ENCODE measurements around the gene ADPRH. TPM values are rescaled to one million over a fixed set of nuclear protein-coding genes. Genes with fewer than 3 reads are reported as not detected.

ADPRH gene
- total and polyA plus RNA-seq, 4 donors = 2.5 to 3.2 (median 2.9) TPM

DNA sequence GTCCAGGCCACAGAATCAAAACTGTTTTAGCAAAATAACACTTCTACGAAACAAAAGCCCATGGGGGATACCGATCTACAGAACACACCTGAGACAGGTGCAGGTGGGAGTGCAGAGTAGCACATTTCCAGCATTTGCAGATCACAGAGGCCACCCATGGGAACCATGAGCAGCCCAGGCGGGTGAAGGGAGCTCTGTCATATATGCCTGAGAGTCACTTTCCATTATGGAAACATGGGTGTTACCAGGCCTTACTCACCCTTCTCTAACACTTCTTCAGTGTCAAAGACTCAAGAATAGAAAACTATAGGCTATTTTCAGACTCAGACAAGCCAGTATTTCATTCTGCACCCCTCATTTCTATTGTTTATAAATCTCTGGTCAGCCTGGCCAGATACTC lies 21.9 kb downstream of the ADPRH start:
- Histone ChIP-seq H3K9me3 (ENCODE audit: control insufficient read depth, insufficient read depth, low read length) (no peaks in the 10 kb centered on the region), H3K27me3 (ENCODE audit: control insufficient read depth, insufficient read depth, low read length) (no peaks in the 10 kb centered on the region), H3K4me3 (ENCODE audit: low read depth, low read length) (no peak overlapping the region), H3K4me1 (ENCODE audit: control insufficient read depth, insufficient read depth, low read length) (no peaks in the 10 kb centered on the region), H3K27ac (ENCODE audit: low read depth, low read length) (no peak overlapping the region), H3K36me3 (ENCODE audit: control insufficient read depth, insufficient read depth, low read length) (no peaks in the 10 kb centered on the region)
- DNase-seq (ENCODE audit: low read depth in 4 of 6, low spot score in 6 of 6) = no peak
- WGBS (ENCODE audit: insufficient coverage) = 86% methylated on average over 2 of the region's 3 CpGs

DNA sequence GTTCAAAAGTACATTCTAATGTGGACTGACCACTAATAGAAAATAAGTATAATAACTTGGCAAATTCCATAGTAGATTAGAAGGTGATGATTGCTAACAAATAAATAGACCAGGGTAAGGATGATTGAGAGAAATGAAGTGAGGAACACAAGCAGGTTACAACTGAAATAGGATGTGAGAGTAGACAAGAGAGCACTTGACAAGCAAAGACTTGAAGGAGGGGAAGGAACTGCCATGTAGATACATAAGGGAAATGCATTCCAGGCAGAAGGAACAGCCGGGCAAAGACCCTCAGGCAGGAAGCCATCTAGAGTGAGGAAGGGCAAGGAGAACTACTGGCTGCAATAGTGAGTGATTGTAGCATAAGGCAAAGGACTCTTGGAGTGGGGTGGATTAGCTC lies 23.4 kb downstream of the ADPRH start:
- WGBS (ENCODE audit: insufficient coverage) = 92% methylated on average over 1 of the region's 1 CpG
- Histone ChIP-seq H3K27ac (ENCODE audit: low read depth, low read length) (no peak overlapping the region), H3K27me3 (ENCODE audit: control insufficient read depth, insufficient read depth, low read length) (no peaks in the 10 kb centered on the region), H3K9me3 (ENCODE audit: control insufficient read depth, insufficient read depth, low read length) (no peaks in the 10 kb centered on the region), H3K4me3 (ENCODE audit: low read depth, low read length) (no peak overlapping the region), H3K36me3 (ENCODE audit: control insufficient read depth, insufficient read depth, low read length) (no peaks in the 10 kb centered on the region), H3K4me1 (ENCODE audit: control insufficient read depth, insufficient read depth, low read length) (no peaks in the 10 kb centered on the region)
- no peak for DNase-seq (ENCODE audit: low read depth in 4 of 6, low spot score in 6 of 6)

DNA sequence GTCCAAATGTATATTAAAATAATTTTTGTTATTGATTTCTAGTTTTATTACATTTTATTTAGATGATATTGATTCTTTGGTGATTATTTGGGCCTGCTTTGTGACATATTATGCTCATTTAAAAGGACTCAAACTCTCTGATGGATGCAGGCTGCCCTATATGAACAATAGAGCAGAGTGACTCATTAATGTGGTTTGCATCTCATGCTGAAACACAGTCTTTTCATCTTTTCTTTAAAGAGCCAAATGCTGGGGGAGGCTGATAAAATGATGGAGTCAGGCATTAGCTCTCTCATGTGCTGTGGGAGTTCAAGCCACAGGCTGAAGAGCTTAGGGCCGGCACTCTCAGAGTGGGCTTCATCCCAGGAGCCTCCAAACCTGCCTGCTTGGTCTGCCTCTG lies 25.6 kb downstream of the ADPRH start:
- H3K4me1 ChIP-seq (ENCODE audit: control insufficient read depth, insufficient read depth, low read length) = no peaks in the 10 kb centered on the region
- no peaks in the 10 kb centered on the region for H3K27me3 ChIP-seq (ENCODE audit: control insufficient read depth, insufficient read depth, low read length)
- DNase-seq (ENCODE audit: low read depth in 4 of 6, low spot score in 6 of 6) = no peak
- H3K27ac ChIP-seq (ENCODE audit: low read depth, low read length) = no peak overlapping the region
- no peaks in the 10 kb centered on the region for H3K9me3 ChIP-seq (ENCODE audit: control insufficient read depth, insufficient read depth, low read length)
- 100% methylated on average over 1 of the region's 1 CpG for WGBS (ENCODE audit: insufficient coverage)
- no peak overlapping the region for H3K4me3 ChIP-seq (ENCODE audit: low read depth, low read length)
- no peaks in the 10 kb centered on the region for H3K36me3 ChIP-seq (ENCODE audit: control insufficient read depth, insufficient read depth, low read length)

DNA sequence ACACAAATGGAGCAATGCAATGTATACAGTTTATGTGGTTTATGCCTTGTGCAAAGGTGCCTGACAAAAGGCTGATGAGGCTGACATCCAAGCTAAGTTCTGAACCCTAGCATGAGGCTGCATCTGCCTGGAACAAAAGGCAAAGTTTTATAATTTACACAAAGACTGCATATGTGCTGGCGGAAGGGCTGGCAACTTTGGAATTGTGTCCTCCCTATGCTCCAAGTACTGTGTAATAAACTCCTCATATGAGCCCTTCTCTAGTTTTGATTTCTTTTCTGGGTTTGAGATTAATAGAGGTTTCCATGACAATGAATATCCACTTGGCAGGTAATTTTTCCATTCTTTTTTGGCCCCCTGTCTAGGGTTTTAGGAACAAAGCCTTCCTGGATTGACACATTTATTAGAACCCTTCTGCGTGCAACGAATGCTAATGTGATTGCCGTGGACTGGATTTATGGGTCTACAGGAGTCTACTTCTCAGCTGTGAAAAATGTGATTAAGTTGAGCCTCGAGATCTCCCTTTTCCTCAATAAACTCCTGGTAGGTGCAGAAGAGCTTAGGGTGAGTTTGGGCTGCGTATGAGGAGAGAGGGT lies 29.2 kb downstream of the ADPRH start:
- Histone ChIP-seq H3K9me3 (ENCODE audit: control insufficient read depth, insufficient read depth, low read length) (no peaks in the 10 kb centered on the region), H3K27ac (ENCODE audit: low read depth, low read length) (no peak overlapping the region), H3K4me3 (ENCODE audit: low read depth, low read length) (no peak overlapping the region), H3K4me1 (ENCODE audit: control insufficient read depth, insufficient read depth, low read length) (no peaks in the 10 kb centered on the region), H3K27me3 (ENCODE audit: control insufficient read depth, insufficient read depth, low read length) (no peaks in the 10 kb centered on the region), H3K36me3 (ENCODE audit: control insufficient read depth, insufficient read depth, low read length) (no peaks in the 10 kb centered on the region)
- peak in 2 of 6 donors; percentile 26 to 63 for DNase-seq (ENCODE audit: low read depth in 4 of 6, low spot score in 6 of 6)
- WGBS (ENCODE audit: insufficient coverage) = 83% methylated on average over 1 of the region's 6 CpGs

DNA sequence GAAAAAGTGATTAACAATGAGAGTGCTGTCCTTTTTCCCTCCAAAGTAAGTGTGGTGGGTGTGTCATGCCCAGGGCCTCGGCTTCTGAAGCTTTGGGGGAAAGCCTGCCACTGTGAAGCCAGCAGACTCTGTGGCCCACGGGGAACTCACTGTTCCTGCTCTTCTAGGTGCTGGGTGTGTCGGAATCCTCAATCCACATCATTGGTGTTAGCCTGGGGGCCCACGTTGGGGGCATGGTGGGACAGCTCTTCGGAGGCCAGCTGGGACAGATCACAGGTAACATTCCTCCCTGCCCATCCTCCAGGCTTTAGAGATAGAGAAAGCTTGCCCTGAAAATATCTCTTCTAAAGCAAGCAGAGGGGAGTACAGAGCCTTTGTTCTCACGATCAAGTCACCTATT lies 30.0 kb downstream of the ADPRH start:
- no peaks in the 10 kb centered on the region for H3K36me3 ChIP-seq (ENCODE audit: control insufficient read depth, insufficient read depth, low read length)
- no peaks in the 10 kb centered on the region for H3K27me3 ChIP-seq (ENCODE audit: control insufficient read depth, insufficient read depth, low read length)
- 73% methylated on average over 2 of the region's 6 CpGs for WGBS (ENCODE audit: insufficient coverage)
- no peak overlapping the region for H3K4me3 ChIP-seq (ENCODE audit: low read depth, low read length)
- no peak for DNase-seq (ENCODE audit: low read depth in 4 of 6, low spot score in 6 of 6)
- H3K9me3 ChIP-seq (ENCODE audit: control insufficient read depth, insufficient read depth, low read length) = no peaks in the 10 kb centered on the region
- H3K27ac ChIP-seq (ENCODE audit: low read depth, low read length) = no peak overlapping the region
- H3K4me1 ChIP-seq (ENCODE audit: control insufficient read depth, insufficient read depth, low read length) = no peaks in the 10 kb centered on the region

DNA sequence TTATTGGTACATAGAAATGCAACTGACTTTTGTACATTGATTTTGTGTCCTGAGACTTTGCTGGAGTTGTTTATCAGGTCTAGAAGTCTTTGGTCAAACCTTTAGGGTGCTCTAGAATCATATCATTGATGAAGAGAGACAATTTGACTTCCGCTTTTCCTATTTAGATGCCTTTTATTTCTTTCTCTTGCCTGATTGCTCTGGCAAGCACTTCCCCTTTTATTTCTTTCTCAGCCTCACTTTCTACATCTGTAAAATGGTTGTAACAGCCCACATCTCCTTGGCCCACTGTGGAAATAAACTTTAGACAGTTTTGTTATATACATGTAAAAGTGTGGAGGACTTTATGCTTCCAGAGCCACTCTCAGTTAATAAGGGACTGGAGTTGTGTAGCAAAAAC lies 32.4 kb downstream of the ADPRH start:
- H3K36me3 ChIP-seq (ENCODE audit: control insufficient read depth, insufficient read depth, low read length) = no peaks in the 10 kb centered on the region
- H3K27me3 ChIP-seq (ENCODE audit: control insufficient read depth, insufficient read depth, low read length) = no peaks in the 10 kb centered on the region
- DNase-seq (ENCODE audit: low read depth in 4 of 6, low spot score in 6 of 6) = no peak
- H3K4me1 ChIP-seq (ENCODE audit: control insufficient read depth, insufficient read depth, low read length) = no peaks in the 10 kb centered on the region
- WGBS (ENCODE audit: insufficient coverage) = 100% methylated on average over 1 of the region's 1 CpG
- H3K9me3 ChIP-seq (ENCODE audit: control insufficient read depth, insufficient read depth, low read length) = no peaks in the 10 kb centered on the region
- H3K4me3 ChIP-seq (ENCODE audit: low read depth, low read length) = no peak overlapping the region
- no peak overlapping the region for H3K27ac ChIP-seq (ENCODE audit: low read depth, low read length)

DNA sequence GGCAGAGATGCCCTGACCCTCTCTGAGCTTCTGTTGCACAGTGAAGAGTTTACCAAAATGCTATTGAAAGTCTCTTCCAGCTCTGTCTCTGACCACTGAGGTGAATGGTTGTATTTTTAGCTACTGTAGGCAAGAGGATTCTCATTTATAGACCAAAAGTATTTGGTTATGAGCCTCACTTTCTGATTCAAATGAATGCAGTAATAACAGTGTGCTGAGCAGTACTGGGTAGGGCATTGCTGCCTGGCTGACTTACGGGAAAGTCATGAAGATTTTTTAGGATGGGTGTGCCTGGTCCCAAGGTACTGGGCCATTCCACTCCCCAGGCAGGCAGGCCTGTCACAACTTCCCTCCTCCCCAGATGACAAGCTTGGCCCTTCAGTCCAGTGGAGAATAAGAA lies 33.9 kb downstream of the ADPRH start:
- no peaks in the 10 kb centered on the region for H3K4me1 ChIP-seq (ENCODE audit: control insufficient read depth, insufficient read depth, low read length)
- no peaks in the 10 kb centered on the region for H3K27me3 ChIP-seq (ENCODE audit: control insufficient read depth, insufficient read depth, low read length)
- H3K27ac ChIP-seq (ENCODE audit: low read depth, low read length) = no peak overlapping the region
- H3K4me3 ChIP-seq (ENCODE audit: low read depth, low read length) = no peak overlapping the region
- H3K36me3 ChIP-seq (ENCODE audit: control insufficient read depth, insufficient read depth, low read length) = no peaks in the 10 kb centered on the region
- no CpG with 5 or more reads among the region's 1 CpG for WGBS (ENCODE audit: insufficient coverage)
- no peaks in the 10 kb centered on the region for H3K9me3 ChIP-seq (ENCODE audit: control insufficient read depth, insufficient read depth, low read length)
- DNase-seq (ENCODE audit: low read depth in 4 of 6, low spot score in 6 of 6) = no peak

DNA sequence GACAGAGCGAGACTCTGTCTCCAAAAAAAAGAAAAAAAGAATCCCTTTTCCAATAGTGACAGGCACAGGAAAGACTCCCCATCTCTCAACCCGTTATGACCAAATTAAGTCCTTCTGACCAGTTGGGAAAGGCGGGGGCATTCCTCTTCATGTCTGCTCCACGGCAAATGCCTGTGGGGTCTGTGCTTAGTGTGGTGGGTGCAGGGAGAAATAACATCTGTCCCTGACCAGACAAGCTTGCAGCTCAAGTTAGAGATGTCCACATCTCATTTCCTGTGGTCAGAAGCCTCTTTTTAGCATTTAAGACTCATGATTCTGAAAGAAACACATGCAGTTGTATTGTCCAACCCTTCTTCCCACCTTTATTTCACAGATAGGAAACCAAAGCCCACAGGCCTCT lies 34.6 kb downstream of the ADPRH start:
- Histone ChIP-seq H3K36me3 (ENCODE audit: control insufficient read depth, insufficient read depth, low read length) (no peaks in the 10 kb centered on the region), H3K27ac (ENCODE audit: low read depth, low read length) (no peak overlapping the region), H3K9me3 (ENCODE audit: control insufficient read depth, insufficient read depth, low read length) (no peaks in the 10 kb centered on the region), H3K4me3 (ENCODE audit: low read depth, low read length) (no peak overlapping the region), H3K27me3 (ENCODE audit: control insufficient read depth, insufficient read depth, low read length) (no peaks in the 10 kb centered on the region), H3K4me1 (ENCODE audit: control insufficient read depth, insufficient read depth, low read length) (no peaks in the 10 kb centered on the region)
- WGBS (ENCODE audit: insufficient coverage) = no CpG with 5 or more reads among the region's 4 CpGs
- DNase-seq (ENCODE audit: low read depth in 4 of 6, low spot score in 6 of 6) = no peak

DNA sequence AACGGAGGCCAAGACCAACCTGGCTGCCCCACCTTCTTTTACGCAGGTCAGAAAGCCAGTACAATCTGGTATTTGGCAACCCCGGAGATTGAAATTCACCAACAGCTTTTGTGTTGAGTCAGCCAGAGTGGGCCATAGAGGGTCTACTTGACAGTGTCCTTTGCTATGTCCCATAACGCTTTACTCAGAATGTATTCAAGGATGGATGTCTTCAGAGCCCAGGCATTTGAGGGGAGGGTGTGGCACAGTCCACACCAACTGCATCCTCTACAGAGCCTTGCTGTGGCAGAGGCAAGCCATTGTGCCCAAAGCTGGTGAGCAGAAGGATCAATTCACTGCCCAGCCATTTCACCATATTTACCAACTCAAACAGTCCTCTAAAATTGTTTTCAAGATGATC lies 36.8 kb downstream of the ADPRH start:
- DNase-seq (ENCODE audit: low read depth in 4 of 6, low spot score in 6 of 6) = no peak
- no peaks in the 10 kb centered on the region for H3K9me3 ChIP-seq (ENCODE audit: control insufficient read depth, insufficient read depth, low read length)
- no peak overlapping the region for H3K4me3 ChIP-seq (ENCODE audit: low read depth, low read length)
- no peaks in the 10 kb centered on the region for H3K4me1 ChIP-seq (ENCODE audit: control insufficient read depth, insufficient read depth, low read length)
- H3K36me3 ChIP-seq (ENCODE audit: control insufficient read depth, insufficient read depth, low read length) = no peaks in the 10 kb centered on the region
- H3K27ac ChIP-seq (ENCODE audit: low read depth, low read length) = no peak overlapping the region
- 67% methylated on average over 3 of the region's 4 CpGs for WGBS (ENCODE audit: insufficient coverage)
- no peaks in the 10 kb centered on the region for H3K27me3 ChIP-seq (ENCODE audit: control insufficient read depth, insufficient read depth, low read length)

DNA sequence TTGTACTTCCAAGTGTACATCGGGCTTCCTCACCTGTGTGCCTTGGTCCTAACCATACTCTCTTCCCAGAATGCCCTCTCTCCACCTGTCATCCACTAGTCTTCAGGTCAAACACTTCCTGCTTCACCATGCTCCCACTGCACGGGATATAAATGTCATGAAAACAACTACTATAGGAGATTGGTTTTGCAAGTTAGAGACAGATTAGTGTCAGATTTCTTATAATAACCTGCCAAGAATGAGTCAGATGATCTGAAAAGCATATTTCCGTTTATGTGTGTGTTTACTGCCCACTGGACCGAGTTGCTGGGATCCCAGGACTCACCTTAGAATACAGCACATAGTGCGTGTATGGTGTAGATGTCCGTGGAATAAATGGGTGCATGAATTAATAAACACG lies 39.8 kb downstream of the ADPRH start:
- H3K27me3 ChIP-seq (ENCODE audit: control insufficient read depth, insufficient read depth, low read length) = no peaks in the 10 kb centered on the region
- H3K27ac ChIP-seq (ENCODE audit: low read depth, low read length) = no peak overlapping the region
- H3K36me3 ChIP-seq (ENCODE audit: control insufficient read depth, insufficient read depth, low read length) = no peaks in the 10 kb centered on the region
- H3K4me1 ChIP-seq (ENCODE audit: control insufficient read depth, insufficient read depth, low read length) = no peaks in the 10 kb centered on the region
- no peak overlapping the region for H3K4me3 ChIP-seq (ENCODE audit: low read depth, low read length)
- 63% methylated on average over 4 of the region's 7 CpGs for WGBS (ENCODE audit: insufficient coverage)
- DNase-seq (ENCODE audit: low read depth in 4 of 6, low spot score in 6 of 6) = no peak
- H3K9me3 ChIP-seq (ENCODE audit: control insufficient read depth, insufficient read depth, low read length) = peaks cover 2% of the 10 kb centered on the region

Measured in spinal cord (tissue), 10 donors.